Stimulated activated CD4-positive, alpha-beta T cell treated with anti-CD3 and anti-CD28 coated beads, Interleukin-1b, Interleukin-23, amount 100 ng/mL, for 48 hours (primary cell): ENCODE measurements around the gene ECHS1.

ENCODE experiments used
- DNase-seq: peaks from one replicate; pipeline ENCODE4 v3.0.0-alpha.2; 2020

The ECHS1 gene

GRCh38 chr10:133318494-133319127, 54.5 kb downstream of the ECHS1 start:
- DNase-seq: peak; percentile 68

- no peak for DNase-seq
Observed at GRCh38 chr10:133316732-133317131, 56.4 kb downstream of the ECHS1 start.

- no peak for DNase-seq
Observed at GRCh38 chr10:133316266-133316665, 56.9 kb downstream of the ECHS1 start.

GRCh38 chr10:133315847-133316246, 57.3 kb downstream of the ECHS1 start:
- DNase-seq: no peak

GRCh38 chr10:133314911-133315310, 58.2 kb downstream of the ECHS1 start:
- no peak for DNase-seq

GRCh38 chr10:133313192-133313591, 60.0 kb downstream of the ECHS1 start:
- no peak for DNase-seq

- DNase-seq: no peak
Observed at GRCh38 chr10:133312769-133313145, 60.4 kb downstream of the ECHS1 start.
